Panc1 (cell line): ENCODE results near the gene CD84. TPM values are rescaled to one million over a fixed set of nuclear protein-coding genes. Genes with fewer than 3 reads are reported as not detected.

ENCODE experiments used
- ATAC-seq: fragments of 200-7000 bp; cut with Tn5 transposase; 2 replicates; pipeline ENCODE4 v1.9.1; 2020; ENCODE audit warnings: mild to moderate bottlenecking, moderate library complexity
- BruUV-seq: library from RNA; stranded (reverse); fragments of 400-500 nt; replicated peaks from 2 replicates; lab custom pipeline; 2021; lab: Mats Ljungman, UMichigan
- CTCF ChIA-PET: fragments of 300-600 bp; sonication (Branson Sonifier 250); formaldehyde crosslinking; loops from one replicate; lab custom pipeline; 2022; ENCODE audit warnings: antibody characterized with exemption; lab: Charles Lee
- POLR2A ChIA-PET: fragments of 300-600 bp; sonication (Branson Sonifier 250); formaldehyde crosslinking; loops from one replicate; lab custom pipeline; 2022; ENCODE audit warnings: antibody characterized with exemption; lab: Charles Lee
- DNase-seq: peaks from one replicate; pipeline ENCODE4 v3.0.0-alpha.2; 2010; ENCODE audit warnings: low read depth, low spot score
- H3K27ac ChIP-seq: 2 replicates; pipeline ENCODE4 v1.5.1; 2011; ENCODE audit warnings: mild to moderate bottlenecking, low read length, inconsistent platforms
- H3K27me3 ChIP-seq: fragments of 200-500 bp; sonication (Bioruptor generic); 2 replicates; pipeline ENCODE4 v1.6.0; 2014; ENCODE audit warnings: low read length, inconsistent platforms; ENCODE audit not compliant: control insufficient read depth, insufficient read depth
- H3K36me3 ChIP-seq: fragments of 200-500 bp; sonication (Bioruptor generic); 2 replicates; pipeline ENCODE4 v1.5.1; 2014; ENCODE audit warnings: inconsistent platforms, mild to moderate bottlenecking, low read length, moderate library complexity; ENCODE audit not compliant: control insufficient read depth, insufficient read depth
- H3K4me1 ChIP-seq: 2 replicates; pipeline ENCODE4 v1.5.1; 2011; ENCODE audit warnings: inconsistent platforms, mild to moderate bottlenecking, low read length, moderate library complexity; ENCODE audit not compliant: control insufficient read depth, insufficient read depth
- H3K4me3 ChIP-seq, 2 experiments: 2 replicates each; pipeline ENCODE4 v1.5.1; 2011 to 2012; ENCODE audit warnings: low read depth in 2 of 2, low read length in 2 of 2, mild to moderate bottlenecking in 2 of 2, inconsistent platforms in 1 of 2, moderate library complexity in 1 of 2
- H3K9me3 ChIP-seq: fragments of 200-500 bp; sonication (Bioruptor generic); 2 replicates; pipeline ENCODE4 v1.5.1; 2014; ENCODE audit warnings: low read depth, mild to moderate bottlenecking, inconsistent platforms, low read length, moderate library complexity; ENCODE audit not compliant: control insufficient read depth, insufficient read depth
- CTCF ChIP-seq: fragments of 450-650 bp; IDR thresholded peaks from 2 replicates; pipeline ENCODE4 v1.5.1; 2017; ENCODE audit warnings: mild to moderate bottlenecking
- POLR2AphosphoS5 ChIP-seq: IDR thresholded peaks from 2 replicates; pipeline ENCODE4 v1.6.1; 2012; ENCODE audit warnings: mild to moderate bottlenecking, low read depth, low read length, moderate library complexity
- REST ChIP-seq, 2 experiments: IDR thresholded peaks; 2 replicates each; pipeline ENCODE4 v1.6.1; 2011 to 2012; ENCODE audit warnings: low read depth in 2 of 2, control low read depth in 1 of 2, low read length in 1 of 2, mild to moderate bottlenecking in 1 of 2, moderate library complexity in 1 of 2; ENCODE audit not compliant: insufficient read depth in 1 of 2
- SIN3A ChIP-seq: IDR thresholded peaks from 2 replicates; pipeline ENCODE4 v1.6.1; 2012; ENCODE audit warnings: low read depth, mild to moderate bottlenecking, low read length, moderate library complexity, borderline replicate concordance; ENCODE audit not compliant: insufficient read depth
- TCF7L2 ChIP-seq: IDR thresholded peaks from 2 replicates; pipeline ENCODE4 v1.6.1; 2011; ENCODE audit warnings: mild to moderate bottlenecking, low read depth, low read length, inconsistent platforms
- in situ Hi-C: cut with HindIII; loops from 2 replicates; pipeline ENCODE4 v1.10.0; 2016; ENCODE audit warnings: low sequenced_read_pairs, low pct_unique_long_range_greater_than_20kb
- intact Hi-C: fragments of 100-400 bp; cut with micrococcal nuclease; formaldehyde crosslinking; loops from one replicate; pipeline ENCODE4 v1.10.0; 2022; ENCODE audit not compliant: unreplicated experiment
- total RNA-seq: library from RNA; stranded (reverse); gene quantifications from one replicate; pipeline ENCODE4 v1.2.1, GENCODE V29; 2021; ENCODE audit not compliant: unreplicated experiment

CD84 gene
- total RNA-seq, 1 experiment from 2014 or later = 0.26 TPM

- H3K4me3 ChIP-seq = no peak overlapping the region
- ATAC-seq (no peak), DNase-seq (no peak)
- no peaks in the 10 kb centered on the region for H3K36me3 ChIP-seq
- intact Hi-C loops (no loop called here), in situ Hi-C loops (no loop called here)
- no peaks in the 10 kb centered on the region for H3K9me3 ChIP-seq
- no peaks in the 10 kb centered on the region for H3K4me1 ChIP-seq
- H3K27me3 ChIP-seq = no peaks in the 10 kb centered on the region
- no peak overlapping the region for H3K27ac ChIP-seq
- ChIA-PET CTCF (no interaction called here), POLR2A (no interaction called here)
- no TSS peak for BruUV-seq
- TF ChIP-seq SIN3A (no peak), CTCF (no peak), TCF7L2 (no peak), REST (IDR thresholded peaks at IDR 0.05; ENCODE audit: insufficient read depth in 1 of 2, low read depth in 2 of 2, low read length in 1 of 2) (no peak), POLR2AphosphoS5 (no peak)
Measured at GRCh38 chr1:160590488-160590887, 11.2 kb upstream of the CD84 start.

DNA sequence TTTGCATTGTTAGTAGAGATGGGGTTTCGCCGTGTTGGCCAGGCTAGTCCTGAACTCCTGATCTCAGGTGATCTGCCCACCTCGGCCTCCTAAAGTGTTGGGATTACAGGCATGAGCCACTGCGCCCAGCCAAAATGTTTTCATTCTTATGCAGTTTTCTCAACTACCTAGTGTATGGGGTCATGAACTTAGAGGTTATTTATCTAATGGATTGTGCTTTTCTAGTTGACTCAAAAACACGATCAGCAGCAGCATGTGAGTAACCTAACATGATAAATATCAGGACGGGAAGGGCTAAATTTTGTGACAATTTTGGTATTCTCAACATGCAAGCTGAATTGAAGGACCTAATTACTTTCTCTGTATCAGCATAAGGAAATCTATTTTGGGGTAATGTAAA, 9.2 kb upstream of the CD84 start:
- no peaks in the 10 kb centered on the region for H3K4me1 ChIP-seq
- ATAC-seq (no peak), DNase-seq (no peak)
- TF ChIP-seq TCF7L2 = no peak
- TF ChIP-seq SIN3A = no peak
- TF ChIP-seq REST (IDR thresholded peaks at IDR 0.05; ENCODE audit: insufficient read depth in 1 of 2, low read depth in 2 of 2, low read length in 1 of 2) = no peak
- TF ChIP-seq POLR2AphosphoS5 = no peak
- no peak for TF ChIP-seq CTCF
- H3K9me3 ChIP-seq = no peaks in the 10 kb centered on the region
- no TSS peak for BruUV-seq
- in situ Hi-C loops (no loop called here), intact Hi-C loops (no loop called here)
- ChIA-PET CTCF (no interaction called here), POLR2A (no interaction called here)
- H3K36me3 ChIP-seq = no peaks in the 10 kb centered on the region
- no peaks in the 10 kb centered on the region for H3K27me3 ChIP-seq
- no peak overlapping the region for H3K4me3 ChIP-seq
- no peak overlapping the region for H3K27ac ChIP-seq
